Measurements from ENCODE around the gene OR2T3.
"Not testable (repeated sequence)": the region's sequence is repeated elsewhere in the genome, so short reads cannot be mapped to it uniquely, and the experiment has no call there.

DNA sequence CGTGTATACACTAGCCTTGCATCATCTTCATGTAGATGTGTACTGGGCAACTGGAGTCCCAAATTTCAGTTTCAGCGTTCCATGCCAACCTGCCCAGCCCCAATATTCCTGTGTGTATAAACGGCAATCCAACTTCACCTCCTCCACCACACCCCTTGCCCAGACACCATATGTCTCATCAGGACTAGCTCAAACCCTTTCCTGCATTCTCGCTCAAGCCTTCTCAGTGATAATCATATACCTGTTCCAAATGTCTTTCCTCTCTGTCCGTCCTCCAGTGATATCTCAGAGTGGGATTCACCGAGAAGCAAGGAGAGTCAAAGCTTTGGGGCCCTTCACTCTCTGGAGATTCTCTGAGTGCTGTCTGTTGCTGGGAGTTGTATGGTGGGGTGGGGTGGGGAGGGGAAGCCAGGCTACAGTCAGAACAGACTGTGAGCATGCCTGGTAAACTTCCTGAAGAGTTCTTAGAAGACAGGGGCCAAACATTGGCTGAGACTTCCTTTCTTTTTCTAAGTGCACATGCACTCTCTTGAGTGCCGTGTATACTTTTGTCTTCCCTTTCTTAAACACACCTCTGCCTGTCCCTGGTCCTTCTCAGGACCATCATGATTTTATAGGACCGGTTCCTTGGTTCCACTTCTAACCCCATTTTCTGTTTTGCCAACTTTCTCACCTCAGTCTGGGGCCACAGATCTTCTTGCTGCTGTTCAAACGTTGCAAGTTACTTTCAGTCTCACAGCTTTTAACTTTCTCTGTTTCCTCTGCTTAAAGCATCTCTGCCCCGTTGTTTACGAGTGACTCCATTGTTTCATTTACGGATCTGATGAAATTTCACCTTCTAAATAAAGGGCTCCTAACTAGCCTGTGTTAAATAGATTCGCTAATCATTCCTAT lies 8.8 kb downstream of the OR2T3 start:
- TF ChIP-seq SMC3 (conservative IDR thresholded peaks at IDR 0.05; ENCODE audit: poor library complexity); TAF1 (IDR thresholded peaks at IDR 0.05; ENCODE audit: low read depth); POLR2AphosphoS5 (IDR thresholded peaks at IDR 0.05); EP300 (conservative IDR thresholded peaks at IDR 0.05; ENCODE audit: poor library complexity, severe bottlenecking); RAD21 (conservative IDR thresholded peaks at IDR 0.05); EZH2 (IDR thresholded peaks at IDR 0.05; ENCODE audit: borderline replicate concordance, insufficient read depth, low read length, poor library complexity, severe bottlenecking); MXI1 (conservative IDR thresholded peaks at IDR 0.05; ENCODE audit: poor library complexity, severe bottlenecking): not testable (repeated sequence)
- TF ChIP-seq, protein P1, sequence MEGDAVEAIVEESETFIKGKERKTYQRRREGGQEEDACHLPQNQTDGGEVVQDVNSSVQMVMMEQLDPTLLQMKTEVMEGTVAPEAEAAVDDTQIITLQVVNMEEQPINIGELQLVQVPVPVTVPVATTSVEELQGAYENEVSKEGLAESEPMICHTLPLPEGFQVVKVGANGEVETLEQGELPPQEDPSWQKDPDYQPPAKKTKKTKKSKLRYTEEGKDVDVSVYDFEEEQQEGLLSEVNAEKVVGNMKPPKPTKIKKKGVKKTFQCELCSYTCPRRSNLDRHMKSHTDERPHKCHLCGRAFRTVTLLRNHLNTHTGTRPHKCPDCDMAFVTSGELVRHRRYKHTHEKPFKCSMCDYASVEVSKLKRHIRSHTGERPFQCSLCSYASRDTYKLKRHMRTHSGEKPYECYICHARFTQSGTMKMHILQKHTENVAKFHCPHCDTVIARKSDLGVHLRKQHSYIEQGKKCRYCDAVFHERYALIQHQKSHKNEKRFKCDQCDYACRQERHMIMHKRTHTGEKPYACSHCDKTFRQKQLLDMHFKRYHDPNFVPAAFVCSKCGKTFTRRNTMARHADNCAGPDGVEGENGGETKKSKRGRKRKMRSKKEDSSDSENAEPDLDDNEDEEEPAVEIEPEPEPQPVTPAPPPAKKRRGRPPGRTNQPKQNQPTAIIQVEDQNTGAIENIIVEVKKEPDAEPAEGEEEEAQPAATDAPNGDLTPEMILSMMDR (IDR thresholded peaks at IDR 0.05; ENCODE audit: poor library complexity, severe bottlenecking), result not testable (repeated sequence)
- TF ChIP-seq, protein P2, sequence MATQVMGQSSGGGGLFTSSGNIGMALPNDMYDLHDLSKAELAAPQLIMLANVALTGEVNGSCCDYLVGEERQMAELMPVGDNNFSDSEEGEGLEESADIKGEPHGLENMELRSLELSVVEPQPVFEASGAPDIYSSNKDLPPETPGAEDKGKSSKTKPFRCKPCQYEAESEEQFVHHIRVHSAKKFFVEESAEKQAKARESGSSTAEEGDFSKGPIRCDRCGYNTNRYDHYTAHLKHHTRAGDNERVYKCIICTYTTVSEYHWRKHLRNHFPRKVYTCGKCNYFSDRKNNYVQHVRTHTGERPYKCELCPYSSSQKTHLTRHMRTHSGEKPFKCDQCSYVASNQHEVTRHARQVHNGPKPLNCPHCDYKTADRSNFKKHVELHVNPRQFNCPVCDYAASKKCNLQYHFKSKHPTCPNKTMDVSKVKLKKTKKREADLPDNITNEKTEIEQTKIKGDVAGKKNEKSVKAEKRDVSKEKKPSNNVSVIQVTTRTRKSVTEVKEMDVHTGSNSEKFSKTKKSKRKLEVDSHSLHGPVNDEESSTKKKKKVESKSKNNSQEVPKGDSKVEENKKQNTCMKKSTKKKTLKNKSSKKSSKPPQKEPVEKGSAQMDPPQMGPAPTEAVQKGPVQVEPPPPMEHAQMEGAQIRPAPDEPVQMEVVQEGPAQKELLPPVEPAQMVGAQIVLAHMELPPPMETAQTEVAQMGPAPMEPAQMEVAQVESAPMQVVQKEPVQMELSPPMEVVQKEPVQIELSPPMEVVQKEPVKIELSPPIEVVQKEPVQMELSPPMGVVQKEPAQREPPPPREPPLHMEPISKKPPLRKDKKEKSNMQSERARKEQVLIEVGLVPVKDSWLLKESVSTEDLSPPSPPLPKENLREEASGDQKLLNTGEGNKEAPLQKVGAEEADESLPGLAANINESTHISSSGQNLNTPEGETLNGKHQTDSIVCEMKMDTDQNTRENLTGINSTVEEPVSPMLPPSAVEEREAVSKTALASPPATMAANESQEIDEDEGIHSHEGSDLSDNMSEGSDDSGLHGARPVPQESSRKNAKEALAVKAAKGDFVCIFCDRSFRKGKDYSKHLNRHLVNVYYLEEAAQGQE (IDR thresholded peaks at IDR 0.05; ENCODE audit: borderline replicate concordance), result not testable (repeated sequence)

All from neural cell (in vitro differentiated cells).